WTC11 (cell line): ENCODE data around the gene ESPN. TPM values are rescaled to one million over a fixed set of nuclear protein-coding genes. Genes with fewer than 3 reads are reported as not detected.

ENCODE experiments used
- AR ChIP-seq: fragments of 250-450 bp; sonication (Bioruptor Pico); IDR thresholded peaks from 2 replicates; pipeline ENCODE4 v1.9.0; 2021; ENCODE audit warnings: mild to moderate bottlenecking
- ATF1 ChIP-seq: sonication (generic); formaldehyde crosslinking; IDR thresholded peaks from 2 replicates; pipeline ENCODE4 v1.8.1; 2023; ENCODE audit warnings: mild to moderate bottlenecking, moderate library complexity, missing genetic modification reagents
- ATF2 ChIP-seq: sonication (generic); formaldehyde crosslinking; IDR thresholded peaks from 2 replicates; pipeline ENCODE4 v1.8.1; 2022; ENCODE audit warnings: low read depth, missing genetic modification reagents, borderline replicate concordance
- ATF3 ChIP-seq: sonication (generic); formaldehyde crosslinking; conservative IDR thresholded peaks from 2 replicates; pipeline ENCODE4 v1.8.1; 2022; ENCODE audit warnings: mild to moderate bottlenecking, missing genetic modification reagents
- CREM ChIP-seq: sonication (generic); formaldehyde crosslinking; IDR thresholded peaks from 2 replicates; pipeline ENCODE4 v1.8.1; 2022; ENCODE audit warnings: mild to moderate bottlenecking, missing genetic modification reagents, moderate library complexity
- ELF4 ChIP-seq: sonication (generic); formaldehyde crosslinking; IDR thresholded peaks from 2 replicates; pipeline ENCODE4 v1.8.1; 2022; ENCODE audit warnings: low read depth, mild to moderate bottlenecking, moderate library complexity, missing genetic modification reagents
- EMX1 ChIP-seq: fragments of 250-450 bp; sonication (Bioruptor Pico); IDR thresholded peaks from 2 replicates; pipeline ENCODE4 v1.8.0; 2021; ENCODE audit warnings: mild to moderate bottlenecking
- ESRRA ChIP-seq: sonication (generic); formaldehyde crosslinking; IDR thresholded peaks from 2 replicates; pipeline ENCODE4 v1.8.1; 2022; ENCODE audit warnings: mild to moderate bottlenecking, missing genetic modification reagents, borderline replicate concordance
- ETV6 ChIP-seq: sonication (generic); formaldehyde crosslinking; IDR thresholded peaks from 2 replicates; pipeline ENCODE4 v1.8.1; 2022; ENCODE audit warnings: mild to moderate bottlenecking, missing genetic modification reagents
- GABPB1 ChIP-seq: sonication (generic); formaldehyde crosslinking; IDR thresholded peaks from 2 replicates; pipeline ENCODE4 v1.8.1; 2023; ENCODE audit warnings: mild to moderate bottlenecking, missing genetic modification reagents
- JUN ChIP-seq: sonication (generic); formaldehyde crosslinking; IDR thresholded peaks from 2 replicates; pipeline ENCODE4 v1.8.0; 2023; ENCODE audit warnings: mild to moderate bottlenecking, missing genetic modification reagents
- MXD4 ChIP-seq: fragments of 250-450 bp; sonication (Bioruptor Pico); IDR thresholded peaks from 2 replicates; pipeline ENCODE4 v1.8.0; 2021; ENCODE audit warnings: mild to moderate bottlenecking, moderate library complexity, borderline replicate concordance
- MYBL2 ChIP-seq: sonication (generic); formaldehyde crosslinking; IDR thresholded peaks from 2 replicates; pipeline ENCODE4 v1.8.1; 2023; ENCODE audit warnings: mild to moderate bottlenecking, moderate library complexity, missing genetic modification reagents
- NFYB ChIP-seq: sonication (generic); formaldehyde crosslinking; conservative IDR thresholded peaks from 2 replicates; pipeline ENCODE4 v1.8.0; 2022; ENCODE audit warnings: low read depth, missing genetic modification reagents
- NR3C1 ChIP-seq: sonication (generic); formaldehyde crosslinking; conservative IDR thresholded peaks from 2 replicates; pipeline ENCODE4 v1.8.1; 2023; ENCODE audit warnings: low read depth, mild to moderate bottlenecking, missing genetic modification reagents
- ZBTB21 ChIP-seq: sonication (generic); formaldehyde crosslinking; IDR thresholded peaks from 2 replicates; pipeline ENCODE4 v1.8.1; 2023; ENCODE audit warnings: mild to moderate bottlenecking, missing genetic modification reagents, borderline replicate concordance
- ZMAT4 ChIP-seq: fragments of 250-450 bp; sonication (Bioruptor Pico); IDR thresholded peaks from 2 replicates; pipeline ENCODE4 v1.9.0; 2021; ENCODE audit warnings: mild to moderate bottlenecking
- ZNF263 ChIP-seq: sonication (generic); formaldehyde crosslinking; IDR thresholded peaks from 2 replicates; pipeline ENCODE4 v1.8.1; 2022; ENCODE audit warnings: low read depth, mild to moderate bottlenecking, moderate library complexity, missing genetic modification reagents
- ZNF416 ChIP-seq: fragments of 250-450 bp; sonication (Bioruptor Pico); IDR thresholded peaks from 2 replicates; pipeline ENCODE4 v1.9.0; 2021; ENCODE audit warnings: mild to moderate bottlenecking, inconsistent platforms
- ZNF423 ChIP-seq: fragments of 250-450 bp; sonication (Bioruptor Pico); IDR thresholded peaks from 2 replicates; pipeline ENCODE4 v2.1.2; 2022; ENCODE audit warnings: mild to moderate bottlenecking, moderate library complexity
- total RNA-seq: library from RNA; stranded (reverse); gene quantifications from 3 replicates; pipeline ENCODE4 v1.2.3, GENCODE V29; 2021
- TF ChIP-seq, protein P1 (sequence below): fragments of 250-450 bp; sonication (Bioruptor Pico); IDR thresholded peaks from 2 replicates; pipeline ENCODE4 v1.9.0; 2021; ENCODE audit warnings: mild to moderate bottlenecking, borderline replicate concordance
- TF ChIP-seq, protein P2 (sequence below): sonication (generic); formaldehyde crosslinking; IDR thresholded peaks from 2 replicates; pipeline ENCODE4 v1.8.0; 2023; ENCODE audit warnings: missing genetic modification reagents, mild to moderate bottlenecking, borderline replicate concordance
- TF ChIP-seq, protein P3 (sequence below): sonication (generic); formaldehyde crosslinking; IDR thresholded peaks from 2 replicates; pipeline ENCODE4 v1.8.0; 2022; ENCODE audit warnings: mild to moderate bottlenecking, missing genetic modification reagents
- TF ChIP-seq, protein P4 (sequence below): sonication (generic); formaldehyde crosslinking; IDR thresholded peaks from 2 replicates; pipeline ENCODE4 v1.8.1; 2023; ENCODE audit warnings: mild to moderate bottlenecking, missing genetic modification reagents

The ESPN gene
- total RNA-seq, 1 experiment from 2014 or later = 46.1 TPM

DNA sequence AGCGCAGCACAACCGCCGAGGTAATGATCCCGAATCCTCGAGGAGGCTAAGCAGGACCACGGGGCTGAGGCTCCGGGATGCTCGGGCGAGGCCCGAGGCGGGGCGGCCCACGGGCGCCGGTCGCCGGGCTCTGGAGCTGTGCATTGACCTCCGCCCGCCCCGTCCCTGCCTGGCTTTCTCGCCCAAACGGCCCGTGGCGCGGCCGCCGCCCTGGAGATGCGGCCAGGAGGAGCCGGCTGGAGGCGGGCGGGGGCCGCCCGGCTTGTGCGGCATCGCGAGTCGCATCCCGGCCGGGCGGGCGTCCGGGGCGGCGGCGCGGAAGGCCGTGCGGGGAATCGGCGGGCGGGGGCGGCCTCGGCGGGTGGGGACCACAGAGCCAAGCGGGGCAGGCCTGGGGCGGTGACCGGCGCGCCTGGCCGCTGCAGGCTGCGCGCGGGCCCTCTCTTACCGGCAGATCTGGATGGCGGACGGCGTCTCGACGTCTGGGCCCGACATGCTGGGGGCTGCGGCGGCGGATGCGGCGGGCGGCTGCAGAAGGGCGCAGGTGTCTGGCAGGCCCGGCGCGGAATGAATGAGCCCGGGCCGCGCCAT is 31.7 kb upstream of the ESPN start (continued):
- TF ChIP-seq, protein P1, sequence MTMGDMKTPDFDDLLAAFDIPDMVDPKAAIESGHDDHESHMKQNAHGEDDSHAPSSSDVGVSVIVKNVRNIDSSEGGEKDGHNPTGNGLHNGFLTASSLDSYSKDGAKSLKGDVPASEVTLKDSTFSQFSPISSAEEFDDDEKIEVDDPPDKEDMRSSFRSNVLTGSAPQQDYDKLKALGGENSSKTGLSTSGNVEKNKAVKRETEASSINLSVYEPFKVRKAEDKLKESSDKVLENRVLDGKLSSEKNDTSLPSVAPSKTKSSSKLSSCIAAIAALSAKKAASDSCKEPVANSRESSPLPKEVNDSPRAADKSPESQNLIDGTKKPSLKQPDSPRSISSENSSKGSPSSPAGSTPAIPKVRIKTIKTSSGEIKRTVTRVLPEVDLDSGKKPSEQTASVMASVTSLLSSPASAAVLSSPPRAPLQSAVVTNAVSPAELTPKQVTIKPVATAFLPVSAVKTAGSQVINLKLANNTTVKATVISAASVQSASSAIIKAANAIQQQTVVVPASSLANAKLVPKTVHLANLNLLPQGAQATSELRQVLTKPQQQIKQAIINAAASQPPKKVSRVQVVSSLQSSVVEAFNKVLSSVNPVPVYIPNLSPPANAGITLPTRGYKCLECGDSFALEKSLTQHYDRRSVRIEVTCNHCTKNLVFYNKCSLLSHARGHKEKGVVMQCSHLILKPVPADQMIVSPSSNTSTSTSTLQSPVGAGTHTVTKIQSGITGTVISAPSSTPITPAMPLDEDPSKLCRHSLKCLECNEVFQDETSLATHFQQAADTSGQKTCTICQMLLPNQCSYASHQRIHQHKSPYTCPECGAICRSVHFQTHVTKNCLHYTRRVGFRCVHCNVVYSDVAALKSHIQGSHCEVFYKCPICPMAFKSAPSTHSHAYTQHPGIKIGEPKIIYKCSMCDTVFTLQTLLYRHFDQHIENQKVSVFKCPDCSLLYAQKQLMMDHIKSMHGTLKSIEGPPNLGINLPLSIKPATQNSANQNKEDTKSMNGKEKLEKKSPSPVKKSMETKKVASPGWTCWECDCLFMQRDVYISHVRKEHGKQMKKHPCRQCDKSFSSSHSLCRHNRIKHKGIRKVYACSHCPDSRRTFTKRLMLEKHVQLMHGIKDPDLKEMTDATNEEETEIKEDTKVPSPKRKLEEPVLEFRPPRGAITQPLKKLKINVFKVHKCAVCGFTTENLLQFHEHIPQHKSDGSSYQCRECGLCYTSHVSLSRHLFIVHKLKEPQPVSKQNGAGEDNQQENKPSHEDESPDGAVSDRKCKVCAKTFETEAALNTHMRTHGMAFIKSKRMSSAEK (CRISPR knock-in tag) = no peak
- peak; percentile 63; the same call in 1 of the 2 replicates for TF ChIP-seq JUN (CRISPR knock-in tag)
- TF ChIP-seq ELF4 (CRISPR knock-in tag) = no peak
- no peak for TF ChIP-seq ATF2 (CRISPR knock-in tag)
- peak; percentile 36; the same call in 1 of the 2 replicates for TF ChIP-seq CREM (CRISPR knock-in tag)
- TF ChIP-seq ESRRA (CRISPR knock-in tag) = no peak; the same call in 1 of the 2 replicates
- no peak for TF ChIP-seq NR3C1 (CRISPR knock-in tag)
- no peak for TF ChIP-seq ZMAT4 (CRISPR knock-in tag)
- no peak for TF ChIP-seq ZNF263 (CRISPR knock-in tag)
- TF ChIP-seq ZBTB21 (CRISPR knock-in tag) = no peak
- no peak for TF ChIP-seq ATF1
- TF ChIP-seq, protein P2, sequence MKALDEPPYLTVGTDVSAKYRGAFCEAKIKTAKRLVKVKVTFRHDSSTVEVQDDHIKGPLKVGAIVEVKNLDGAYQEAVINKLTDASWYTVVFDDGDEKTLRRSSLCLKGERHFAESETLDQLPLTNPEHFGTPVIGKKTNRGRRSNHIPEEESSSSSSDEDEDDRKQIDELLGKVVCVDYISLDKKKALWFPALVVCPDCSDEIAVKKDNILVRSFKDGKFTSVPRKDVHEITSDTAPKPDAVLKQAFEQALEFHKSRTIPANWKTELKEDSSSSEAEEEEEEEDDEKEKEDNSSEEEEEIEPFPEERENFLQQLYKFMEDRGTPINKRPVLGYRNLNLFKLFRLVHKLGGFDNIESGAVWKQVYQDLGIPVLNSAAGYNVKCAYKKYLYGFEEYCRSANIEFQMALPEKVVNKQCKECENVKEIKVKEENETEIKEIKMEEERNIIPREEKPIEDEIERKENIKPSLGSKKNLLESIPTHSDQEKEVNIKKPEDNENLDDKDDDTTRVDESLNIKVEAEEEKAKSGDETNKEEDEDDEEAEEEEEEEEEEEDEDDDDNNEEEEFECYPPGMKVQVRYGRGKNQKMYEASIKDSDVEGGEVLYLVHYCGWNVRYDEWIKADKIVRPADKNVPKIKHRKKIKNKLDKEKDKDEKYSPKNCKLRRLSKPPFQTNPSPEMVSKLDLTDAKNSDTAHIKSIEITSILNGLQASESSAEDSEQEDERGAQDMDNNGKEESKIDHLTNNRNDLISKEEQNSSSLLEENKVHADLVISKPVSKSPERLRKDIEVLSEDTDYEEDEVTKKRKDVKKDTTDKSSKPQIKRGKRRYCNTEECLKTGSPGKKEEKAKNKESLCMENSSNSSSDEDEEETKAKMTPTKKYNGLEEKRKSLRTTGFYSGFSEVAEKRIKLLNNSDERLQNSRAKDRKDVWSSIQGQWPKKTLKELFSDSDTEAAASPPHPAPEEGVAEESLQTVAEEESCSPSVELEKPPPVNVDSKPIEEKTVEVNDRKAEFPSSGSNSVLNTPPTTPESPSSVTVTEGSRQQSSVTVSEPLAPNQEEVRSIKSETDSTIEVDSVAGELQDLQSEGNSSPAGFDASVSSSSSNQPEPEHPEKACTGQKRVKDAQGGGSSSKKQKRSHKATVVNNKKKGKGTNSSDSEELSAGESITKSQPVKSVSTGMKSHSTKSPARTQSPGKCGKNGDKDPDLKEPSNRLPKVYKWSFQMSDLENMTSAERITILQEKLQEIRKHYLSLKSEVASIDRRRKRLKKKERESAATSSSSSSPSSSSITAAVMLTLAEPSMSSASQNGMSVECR = no peak
- no peak for TF ChIP-seq MYBL2 (CRISPR knock-in tag)
- TF ChIP-seq, protein P3, sequence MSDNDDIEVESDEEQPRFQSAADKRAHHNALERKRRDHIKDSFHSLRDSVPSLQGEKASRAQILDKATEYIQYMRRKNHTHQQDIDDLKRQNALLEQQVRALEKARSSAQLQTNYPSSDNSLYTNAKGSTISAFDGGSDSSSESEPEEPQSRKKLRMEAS (CRISPR knock-in tag) = no peak
- no peak for TF ChIP-seq GABPB1 (CRISPR knock-in tag)
- TF ChIP-seq ATF3 (CRISPR knock-in tag) = no peak
- TF ChIP-seq ETV6 = no peak; the same call in 1 of the 2 replicates
- no peak for TF ChIP-seq ZNF416 (CRISPR knock-in tag)
- no peak for TF ChIP-seq EMX1
- no peak for TF ChIP-seq ZNF423 (CRISPR knock-in tag)
- TF ChIP-seq, protein P4, sequence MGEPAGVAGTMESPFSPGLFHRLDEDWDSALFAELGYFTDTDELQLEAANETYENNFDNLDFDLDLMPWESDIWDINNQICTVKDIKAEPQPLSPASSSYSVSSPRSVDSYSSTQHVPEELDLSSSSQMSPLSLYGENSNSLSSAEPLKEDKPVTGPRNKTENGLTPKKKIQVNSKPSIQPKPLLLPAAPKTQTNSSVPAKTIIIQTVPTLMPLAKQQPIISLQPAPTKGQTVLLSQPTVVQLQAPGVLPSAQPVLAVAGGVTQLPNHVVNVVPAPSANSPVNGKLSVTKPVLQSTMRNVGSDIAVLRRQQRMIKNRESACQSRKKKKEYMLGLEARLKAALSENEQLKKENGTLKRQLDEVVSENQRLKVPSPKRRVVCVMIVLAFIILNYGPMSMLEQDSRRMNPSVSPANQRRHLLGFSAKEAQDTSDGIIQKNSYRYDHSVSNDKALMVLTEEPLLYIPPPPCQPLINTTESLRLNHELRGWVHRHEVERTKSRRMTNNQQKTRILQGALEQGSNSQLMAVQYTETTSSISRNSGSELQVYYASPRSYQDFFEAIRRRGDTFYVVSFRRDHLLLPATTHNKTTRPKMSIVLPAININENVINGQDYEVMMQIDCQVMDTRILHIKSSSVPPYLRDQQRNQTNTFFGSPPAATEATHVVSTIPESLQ = no peak
- no peak for TF ChIP-seq NFYB (CRISPR knock-in tag)
- TF ChIP-seq MXD4 (CRISPR knock-in tag) = no peak
- no peak for TF ChIP-seq AR (CRISPR knock-in tag)
